ENCODE data around the gene RIC1.
A peak's percentile ranks its signal among the peaks of the same experiment; 100 is the strongest.

RIC1 gene

GRCh38 chr9:5825223-5825622, 196.3 kb downstream of the RIC1 start:
- Histone ChIP-seq H3K36me3 (ENCODE audit: control insufficient read depth in 2 of 2, insufficient read depth in 1 of 2, low read length in 2 of 2) (peaks cover 0 to 58% of the 10 kb centered on the region in 2 experiments; a peak in 2 of 3 replicates), H3K4me1 (ENCODE audit: control insufficient read depth, insufficient read depth, low read length) (no peaks in the 10 kb centered on the region), H3K9me3 (ENCODE audit: control insufficient read depth, insufficient read depth, low read depth, low read length) (no peaks in the 10 kb centered on the region), H3K27ac (ENCODE audit: extremely low read depth, low read depth, low read length) (no peak overlapping the region), H3K4me3 (ENCODE audit: low read depth, low read length) (no peak overlapping the region)
- POLR2A ChIA-PET: no interaction called here
- CTCF ChIA-PET: interaction anchor here (0.6 to 1.3 kb wide), 3 partner anchors 8 to 481 kb away, joined by 3 to 5 read pairs (median 4); partner anchors contain the start of gene ERMP1
- TF ChIP-seq RBAK (tag by site-specific recombination; IDR thresholded peaks at IDR 0.05): peak; percentile 89
- TF ChIP-seq ZNF747 (tag by site-specific recombination; IDR thresholded peaks at IDR 0.05): no peak
